SK-N-MC (cell line): Measurements from ENCODE around the gene HTR2A.
A peak's percentile ranks its signal among the peaks of the same experiment; 100 is the strongest.

Experiments
- DNase-seq: peaks from one replicate; pipeline ENCODE4 v3.0.0-alpha.2; 2011; ENCODE audit warnings: low read depth, low spot score
- H3K27ac ChIP-seq: fragments of 200-600 bp; sonication (generic); 2 replicates; pipeline ENCODE4 v1.5.1; 2016; ENCODE audit warnings: mixed run types
- H3K36me3 ChIP-seq: fragments of 200-600 bp; sonication (generic); 2 replicates; pipeline ENCODE4 v1.6.1; 2017; ENCODE audit warnings: antibody characterized with exemption, low read length, mixed read lengths; ENCODE audit not compliant: insufficient read depth
- H3K4me3 ChIP-seq: fragments of 200-600 bp; sonication (generic); 2 replicates; pipeline ENCODE4 v1.5.1; 2016
- H3K9ac ChIP-seq: fragments of 200-600 bp; sonication (generic); 2 replicates; pipeline ENCODE4 v1.8.0; 2017; ENCODE audit warnings: mixed run types, mixed read lengths; ENCODE audit not compliant: insufficient read length
- H3K9me3 ChIP-seq: fragments of 200-600 bp; sonication (generic); 2 replicates; pipeline ENCODE4 v1.6.1; 2017; ENCODE audit warnings: low read depth, mild to moderate bottlenecking, antibody characterized with exemption, low read length, moderate library complexity, mixed read lengths
- EZH2 ChIP-seq: fragments of 200-600 bp; sonication (generic); IDR thresholded peaks from one replicate; pipeline ENCODE4 v1.6.1; 2017; ENCODE audit warnings: antibody characterized with exemption
- FOXP2 ChIP-seq: optimal IDR thresholded peaks from 2 replicates; pipeline ENCODE3; 2011; ENCODE audit warnings: mild to moderate bottlenecking, moderate library complexity; ENCODE audit not compliant: insufficient read depth; ENCODE audit errors: extremely low read length, control extremely low read depth
- POLR2AphosphoS5 ChIP-seq: IDR thresholded peaks from 2 replicates; pipeline ENCODE4 v1.6.1; 2012; ENCODE audit warnings: mild to moderate bottlenecking, low read depth, low read length, borderline replicate concordance

The HTR2A gene

DNA sequence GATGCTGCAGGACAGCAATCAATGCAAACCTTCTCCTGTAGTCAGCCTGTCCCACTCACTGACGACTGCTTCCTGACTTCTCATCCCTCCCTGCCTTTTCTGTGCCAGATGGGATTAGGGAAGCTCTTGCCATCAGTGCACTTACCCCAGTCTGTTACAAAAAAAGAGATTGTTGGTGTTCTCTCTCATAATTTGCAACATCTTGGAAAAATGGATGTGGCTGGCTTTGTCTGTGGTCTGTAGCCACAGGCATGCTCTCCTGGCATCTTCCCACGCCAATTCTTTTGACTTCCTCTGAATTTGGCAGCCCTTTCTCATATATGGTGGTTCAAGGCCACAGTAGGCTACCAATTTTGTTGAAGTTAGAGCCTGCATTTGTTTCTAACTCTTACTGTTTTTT lies 11.6 kb upstream of the HTR2A start:
- DNase-seq: no peak
- Histone ChIP-seq H3K9me3 (no peaks in the 10 kb centered on the region), H3K9ac (no peak overlapping the region), H3K36me3 (no peaks in the 10 kb centered on the region), H3K4me3 (no peak overlapping the region), H3K27ac (no peak overlapping the region)
- no peak for TF ChIP-seq POLR2AphosphoS5
- no peak for TF ChIP-seq FOXP2
- no peak for TF ChIP-seq EZH2

DNA sequence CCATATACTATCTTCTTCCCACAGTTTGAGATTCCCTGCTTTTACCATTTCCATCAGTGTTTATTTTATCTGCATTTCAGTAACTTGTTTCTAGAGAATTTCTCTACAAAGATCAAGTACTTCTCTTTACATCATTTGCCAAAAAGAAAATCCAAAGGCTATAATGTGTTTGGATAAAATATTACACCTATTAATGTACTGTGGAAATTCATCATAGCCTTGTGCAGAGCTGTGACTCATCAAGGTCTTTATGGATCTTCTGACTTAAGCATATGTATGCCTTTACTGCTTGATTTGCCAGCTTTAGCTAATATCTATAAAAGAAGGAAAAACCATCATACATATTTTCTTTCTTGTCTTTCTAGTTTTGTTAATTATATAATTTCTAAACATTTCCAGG lies 9.6 kb upstream of the HTR2A start:
- DNase-seq: no peak
- H3K9me3 ChIP-seq: no peaks in the 10 kb centered on the region
- H3K9ac ChIP-seq: no peak overlapping the region
- H3K4me3 ChIP-seq: no peak overlapping the region
- H3K27ac ChIP-seq: no peak overlapping the region
- no peaks in the 10 kb centered on the region for H3K36me3 ChIP-seq
- TF ChIP-seq FOXP2 (no peak), EZH2 (no peak), POLR2AphosphoS5 (no peak)

DNA sequence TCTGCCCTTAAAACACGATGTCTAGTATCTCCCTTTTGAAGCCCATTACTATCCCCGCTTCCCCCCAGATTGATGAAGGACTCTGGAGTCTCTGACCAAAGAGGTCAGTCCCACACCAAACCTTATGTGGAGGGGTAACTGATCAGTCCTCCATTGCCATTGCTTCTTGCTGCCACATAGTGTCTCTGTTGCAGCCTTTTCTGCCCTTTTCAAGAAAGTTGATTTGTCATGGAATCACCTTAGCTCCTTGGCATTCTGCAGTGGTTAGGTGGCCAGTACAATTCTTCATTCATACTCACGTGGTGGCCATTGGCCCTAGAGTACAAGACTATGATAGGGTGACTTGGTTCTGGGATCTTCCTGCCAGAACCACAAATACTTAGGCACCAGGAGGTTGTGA lies 8.4 kb upstream of the HTR2A start:
- no peak overlapping the region for H3K4me3 ChIP-seq
- H3K9ac ChIP-seq: no peak overlapping the region
- no peaks in the 10 kb centered on the region for H3K36me3 ChIP-seq
- H3K27ac ChIP-seq: no peak overlapping the region
- H3K9me3 ChIP-seq: no peaks in the 10 kb centered on the region
- no peak for TF ChIP-seq EZH2
- TF ChIP-seq FOXP2: no peak
- no peak for TF ChIP-seq POLR2AphosphoS5
- DNase-seq: no peak

DNA sequence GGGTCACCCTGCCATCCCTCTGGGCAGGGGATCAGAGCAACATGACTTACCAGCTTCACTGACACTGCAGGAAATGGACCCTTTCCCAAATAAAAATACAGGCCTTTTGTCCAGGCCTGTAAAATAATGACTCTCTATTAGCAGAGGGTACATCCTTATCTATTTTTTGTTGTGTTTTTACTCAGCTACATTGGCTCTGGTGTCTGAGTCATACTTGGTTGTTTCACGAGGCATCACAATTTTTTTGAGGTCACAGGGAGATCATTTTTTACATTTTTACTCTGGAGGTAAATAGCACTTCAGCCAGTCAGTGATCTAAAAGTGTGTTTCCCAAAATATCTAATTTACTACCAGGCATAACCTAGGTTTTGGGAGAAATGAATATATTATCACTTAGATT lies 6.9 kb upstream of the HTR2A start:
- no peak overlapping the region for H3K4me3 ChIP-seq
- H3K9ac ChIP-seq: no peak overlapping the region
- no peak for DNase-seq
- TF ChIP-seq EZH2 (no peak), FOXP2 (no peak), POLR2AphosphoS5 (no peak)
- no peaks in the 10 kb centered on the region for H3K9me3 ChIP-seq
- no peak overlapping the region for H3K27ac ChIP-seq
- no peaks in the 10 kb centered on the region for H3K36me3 ChIP-seq

DNA sequence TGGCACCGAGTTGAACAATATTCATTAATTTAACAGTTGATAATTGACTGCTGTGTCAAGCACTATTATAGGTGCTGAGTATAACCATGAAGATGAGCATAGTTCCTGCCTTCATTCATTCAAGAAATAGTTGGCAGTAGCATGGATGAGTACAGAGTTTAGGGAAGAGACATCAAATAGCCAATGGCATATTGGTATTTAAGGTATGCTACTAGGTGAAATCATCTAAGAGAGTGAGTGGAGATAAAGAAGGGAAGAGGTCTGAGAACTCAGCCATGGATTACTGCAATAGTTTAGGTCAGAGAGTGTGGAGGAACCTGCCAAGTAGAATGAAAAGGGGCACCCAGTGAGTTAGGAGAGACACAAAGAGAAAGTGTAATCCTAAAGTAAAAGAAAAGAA lies 4.9 kb upstream of the HTR2A start:
- no peaks in the 10 kb centered on the region for H3K9me3 ChIP-seq
- H3K27ac ChIP-seq: no peak overlapping the region
- no peak overlapping the region for H3K4me3 ChIP-seq
- H3K9ac ChIP-seq: no peak overlapping the region
- TF ChIP-seq POLR2AphosphoS5 (no peak), FOXP2 (no peak)
- no peaks in the 10 kb centered on the region for H3K36me3 ChIP-seq
- DNase-seq: no peak

DNA sequence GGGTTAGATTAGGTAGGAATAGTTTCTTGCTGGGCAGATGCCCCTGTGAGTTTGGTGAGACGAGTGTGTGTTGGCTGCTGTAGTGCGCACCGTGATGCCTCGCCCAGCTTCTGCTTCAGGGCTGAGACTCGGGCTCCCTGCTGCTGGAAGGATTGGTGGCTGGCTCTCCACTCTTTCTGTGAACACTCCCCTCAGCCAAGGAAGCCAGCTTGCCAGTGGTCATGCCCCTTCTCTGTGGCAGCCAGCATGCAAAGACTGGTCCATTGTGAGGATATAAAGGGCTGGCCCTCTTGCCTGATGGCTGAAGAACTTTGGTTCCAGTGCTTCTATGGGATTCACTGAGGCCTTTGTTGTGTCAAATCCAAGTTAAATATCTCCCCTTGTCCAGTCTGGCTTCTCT lies 2.9 kb upstream of the HTR2A start:
- Histone ChIP-seq H3K27ac (no peak overlapping the region), H3K4me3 (no peak overlapping the region), H3K36me3 (no peaks in the 10 kb centered on the region), H3K9me3 (no peaks in the 10 kb centered on the region), H3K9ac (no peak overlapping the region)
- no peak for TF ChIP-seq EZH2
- DNase-seq: no peak

DNA sequence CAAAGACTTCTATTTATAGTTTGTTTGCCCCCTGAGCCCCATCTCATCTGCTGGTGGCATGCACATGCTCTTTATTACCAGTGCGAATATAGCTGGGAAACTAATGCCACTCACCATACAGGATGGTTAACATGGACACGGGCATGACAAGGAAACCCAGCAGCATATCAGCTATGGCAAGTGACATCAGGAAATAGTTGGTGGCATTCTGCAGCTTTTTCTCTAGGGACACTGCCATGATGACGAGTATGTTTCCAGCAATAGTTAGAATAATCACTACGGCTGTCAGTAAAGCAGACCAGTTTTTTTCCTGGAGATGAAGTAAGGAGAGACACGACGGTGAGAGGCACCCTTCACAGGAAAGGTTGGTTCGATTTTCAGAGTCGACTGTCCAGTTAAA lies 1.5 kb downstream of the HTR2A start:
- Histone ChIP-seq H3K27ac (no peak overlapping the region), H3K4me3 (peak overlapping the region; percentile 78), H3K9me3 (no peaks in the 10 kb centered on the region), H3K36me3 (no peaks in the 10 kb centered on the region), H3K9ac (no peak overlapping the region)
- TF ChIP-seq FOXP2: no peak
- no peak for TF ChIP-seq POLR2AphosphoS5
- TF ChIP-seq EZH2: no peak
- no peak for DNase-seq

DNA sequence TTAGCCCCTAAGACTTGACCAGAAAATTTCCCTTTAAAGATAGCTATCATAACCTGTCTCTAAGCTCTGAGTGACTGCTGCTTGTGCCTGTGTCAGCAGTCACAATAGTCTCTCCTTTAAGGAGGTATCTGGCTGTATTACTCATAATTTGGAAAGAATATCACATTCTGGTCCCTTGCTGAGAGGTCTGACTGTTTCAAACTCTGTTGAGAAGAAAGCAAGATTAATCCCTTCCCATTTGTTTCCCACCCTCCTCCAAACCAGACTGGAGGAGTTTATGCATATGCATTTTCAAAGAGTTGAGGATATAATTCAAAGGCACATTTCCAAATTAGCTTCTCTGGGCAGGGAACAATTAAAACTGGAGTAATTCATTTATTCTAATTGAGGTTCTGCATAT lies 2.3 kb downstream of the HTR2A start:
- DNase-seq: no peak
- Histone ChIP-seq H3K4me3 (peak overlapping the region; percentile 76), H3K36me3 (no peaks in the 10 kb centered on the region), H3K9ac (no peak overlapping the region), H3K27ac (no peak overlapping the region), H3K9me3 (no peaks in the 10 kb centered on the region)
- no peak for TF ChIP-seq FOXP2
- TF ChIP-seq EZH2: no peak
- TF ChIP-seq POLR2AphosphoS5: no peak

DNA sequence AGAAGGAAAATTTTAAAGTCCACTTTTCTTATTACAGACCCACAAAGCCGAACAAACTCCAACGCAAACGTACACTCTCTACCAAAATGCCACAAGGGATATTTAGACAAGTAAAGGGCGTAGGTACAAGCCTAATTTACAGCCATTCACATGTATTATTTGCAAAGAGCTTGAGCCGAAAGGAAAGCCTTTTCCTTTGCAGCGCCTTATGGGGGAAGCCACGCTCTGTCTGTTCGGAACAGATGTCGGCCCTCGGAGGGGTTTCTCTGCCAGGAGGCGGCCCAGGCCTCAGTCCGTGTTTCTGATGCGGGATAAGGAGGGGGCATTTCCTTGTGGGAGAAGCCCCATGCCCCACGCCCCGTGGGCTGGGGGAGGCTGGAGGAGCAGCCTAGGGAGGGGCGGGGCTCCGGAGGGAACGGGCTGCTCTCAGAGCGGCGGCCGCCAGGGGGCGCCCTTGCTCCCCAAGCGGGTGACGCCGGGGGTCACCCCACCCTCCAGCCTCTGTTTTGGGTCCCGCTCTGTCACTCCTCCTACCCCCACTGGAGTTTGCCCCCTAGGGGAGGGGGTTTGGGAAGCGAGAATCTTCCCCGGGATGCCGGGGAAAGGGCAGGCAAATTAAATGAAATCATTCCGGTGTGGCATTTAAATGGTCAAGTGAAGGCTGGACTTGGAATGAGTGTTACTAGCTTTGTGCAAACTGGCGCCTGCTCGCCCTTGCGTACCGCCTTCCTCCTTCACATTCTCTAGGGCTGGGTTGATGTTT lies 2.9 kb downstream of the HTR2A start:
- TF ChIP-seq FOXP2 (no peak), EZH2 (no peak), POLR2AphosphoS5 (no peak)
- Histone ChIP-seq H3K36me3 (no peaks in the 10 kb centered on the region), H3K9me3 (no peaks in the 10 kb centered on the region), H3K27ac (no peak overlapping the region), H3K9ac (no peak overlapping the region), H3K4me3 (peak overlapping the region; percentile 76)
- DNase-seq: no peak
